ENCODE results near the gene JAM3.

DNA sequence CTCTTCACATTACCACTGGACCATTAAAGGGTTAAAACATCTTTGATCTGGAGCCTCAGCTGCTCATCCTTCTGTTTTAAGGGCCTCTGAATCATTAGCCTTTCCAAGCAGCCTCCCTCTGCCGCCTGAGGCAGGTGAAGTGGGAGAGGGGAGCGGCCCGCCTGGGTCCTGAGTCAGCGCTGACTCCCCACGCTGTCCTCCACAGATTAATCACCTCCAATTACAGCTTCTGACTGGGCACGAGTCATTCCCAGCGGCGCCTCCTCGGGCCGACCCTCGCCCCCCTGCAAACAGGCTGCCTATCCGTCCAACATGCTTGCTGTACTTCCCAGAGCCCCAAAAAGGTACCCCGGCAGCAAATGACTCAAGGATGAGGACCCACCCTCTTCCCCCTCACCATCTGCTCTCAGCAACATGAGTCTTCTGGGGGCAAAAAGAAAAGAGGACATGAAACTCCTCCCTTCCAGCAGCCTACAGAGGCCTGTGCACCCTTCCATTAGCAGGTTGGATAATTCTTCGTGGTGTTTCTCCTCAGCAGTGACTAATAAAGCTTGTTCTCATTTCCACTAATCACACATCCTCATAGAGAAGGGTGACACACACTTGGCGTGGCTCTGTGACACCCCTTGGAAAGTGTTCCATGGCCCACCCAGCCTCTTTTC is 44.3 kb upstream of the JAM3 start:
- TF ChIP-seq CTCF (IDR thresholded peaks at IDR 0.05; ENCODE audit: extremely low read depth in 1 of 2, insufficient read depth in 1 of 2, low read depth in 1 of 2, low read length in 2 of 2) (no peak), POLR2AphosphoS5 (IDR thresholded peaks at IDR 0.05; ENCODE audit: insufficient read depth, low read depth, low read length) (no peak), POLR2A (IDR thresholded peaks at IDR 0.05; ENCODE audit: low read depth, low read length) (no peak), JUN (IDR thresholded peaks at IDR 0.05; ENCODE audit: borderline replicate concordance, insufficient read depth, insufficient read length, low read depth) (no peak), MAX (IDR thresholded peaks at IDR 0.05; ENCODE audit: insufficient read depth, insufficient read length) (no peak), MYC (IDR thresholded peaks at IDR 0.05; ENCODE audit: low read depth, low read length) (no peak)
